HG02763 (cell line): Measurements from ENCODE around the gene DOC2A.

Source experiments
- ATAC-seq: cut with Tn5 transposase; IDR thresholded peaks from one replicate; pipeline ENCODE4 v1.9.1; 2021; ENCODE audit warnings: mild to moderate bottlenecking, moderate library complexity; ENCODE audit not compliant: unreplicated experiment

The DOC2A gene

DNA sequence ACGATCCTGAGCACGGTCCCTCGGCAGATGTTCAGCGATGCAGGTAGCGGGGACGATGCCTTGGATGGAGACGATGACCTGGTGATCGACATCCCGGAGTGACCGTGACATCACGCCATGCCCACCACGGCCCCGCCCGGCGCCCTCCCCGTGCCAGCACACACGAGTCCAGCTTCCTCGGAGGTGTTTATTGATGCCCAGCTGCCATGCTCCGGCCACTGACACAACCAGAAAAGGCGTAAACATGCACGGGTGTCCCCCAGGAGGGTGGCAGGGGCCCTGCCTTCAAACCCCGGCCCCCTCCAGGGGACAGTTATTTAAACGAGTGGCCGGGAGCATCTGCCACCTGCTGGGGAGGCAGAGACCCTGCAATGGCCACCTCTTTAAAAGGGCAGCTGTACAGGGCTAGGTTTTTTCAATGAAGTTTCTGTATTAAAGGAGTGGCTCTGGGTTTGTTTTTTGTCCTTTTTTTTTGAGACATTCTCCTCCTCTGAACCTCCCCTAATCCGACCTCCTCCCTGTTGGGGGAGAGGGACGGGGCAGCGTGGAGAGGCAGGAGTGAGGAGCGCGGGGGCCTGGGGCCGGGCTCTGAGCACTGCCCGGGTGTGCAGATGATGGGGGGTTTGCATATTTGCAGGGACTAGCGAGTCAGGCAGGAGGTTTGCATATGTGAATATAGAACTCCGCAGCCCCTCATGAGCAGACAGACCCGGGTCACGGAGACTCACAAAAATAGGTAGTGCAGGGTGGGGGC, 5.3 kb downstream of the DOC2A start:
- ATAC-seq, result no peak

DNA sequence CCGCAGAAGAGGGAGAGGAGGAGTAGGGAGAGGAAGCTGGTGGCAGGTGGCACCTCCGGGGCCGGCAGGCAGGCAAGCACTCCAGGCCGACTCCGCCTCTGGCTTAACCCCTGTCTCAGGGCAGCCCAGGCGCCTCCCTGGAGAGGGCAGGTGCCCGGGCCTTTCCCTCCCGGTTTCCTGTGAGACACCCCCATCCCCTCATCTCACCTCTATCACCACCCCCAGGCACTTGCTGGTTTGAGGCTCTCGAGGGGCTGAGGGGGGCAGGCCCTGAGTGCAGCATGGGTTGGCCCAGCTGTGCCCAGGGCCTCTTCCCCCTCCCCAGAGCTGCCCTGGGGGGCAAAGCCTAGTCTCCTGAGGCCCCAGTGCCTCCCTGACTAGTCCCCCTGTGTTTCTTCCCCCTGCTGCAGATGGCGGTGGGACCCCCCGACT, 6.0 kb downstream of the DOC2A start:
- ATAC-seq, result no peak

DNA sequence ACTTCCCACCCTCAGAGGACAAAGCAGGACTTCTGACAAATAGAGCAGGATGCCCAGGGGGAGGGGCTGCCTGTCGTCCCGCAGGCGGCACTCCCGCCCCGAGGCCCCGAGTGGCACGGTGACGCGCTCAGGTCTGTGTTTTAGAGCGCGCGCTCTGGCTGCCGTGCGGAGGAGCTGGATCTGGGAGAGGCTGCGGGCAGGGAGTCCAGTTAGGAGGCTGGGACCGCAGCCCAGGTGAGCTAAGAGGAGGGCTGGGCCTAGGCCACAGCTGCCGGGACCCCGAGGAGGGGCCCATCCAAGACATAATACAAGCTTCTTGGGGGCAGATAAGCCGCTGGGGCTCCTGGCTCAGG, 6.4 kb downstream of the DOC2A start:
- no peak for ATAC-seq

DNA sequence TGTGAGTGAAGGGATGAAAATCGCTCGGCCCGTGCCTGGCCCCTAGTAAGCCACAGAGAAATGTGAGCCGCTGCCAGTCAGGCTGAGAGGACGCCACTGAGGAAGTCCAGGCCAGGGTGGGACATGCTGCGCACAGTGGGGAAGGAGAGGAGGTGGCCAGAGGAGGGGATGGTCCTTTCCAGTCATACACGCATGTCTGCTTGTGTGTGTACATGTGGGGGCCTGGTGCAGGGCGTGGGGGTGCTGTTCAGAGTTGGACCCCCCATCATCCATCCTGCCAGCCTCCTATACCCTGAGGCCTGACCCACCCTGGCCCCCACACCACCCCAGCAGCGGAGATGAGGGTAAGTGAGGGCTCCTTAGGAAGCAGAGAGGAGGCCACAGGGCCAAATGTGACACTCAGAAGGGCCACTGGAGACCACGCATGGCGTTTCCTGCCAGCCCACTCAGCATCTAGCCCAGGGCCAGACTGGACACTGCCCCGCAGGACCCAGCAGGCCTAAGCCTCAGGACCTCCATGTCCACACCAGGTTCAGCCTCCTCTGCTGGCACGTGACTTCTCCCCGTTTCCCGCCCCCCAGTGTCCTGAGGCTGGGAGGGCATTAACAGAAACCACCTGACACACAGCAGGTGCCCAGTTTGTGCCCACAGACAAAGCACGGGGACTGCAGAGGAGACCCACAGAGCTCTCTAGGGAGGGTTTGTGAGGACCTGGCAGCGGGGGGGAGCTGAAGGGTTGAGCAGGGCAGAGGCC, 7.0 kb downstream of the DOC2A start:
- no peak for ATAC-seq

DNA sequence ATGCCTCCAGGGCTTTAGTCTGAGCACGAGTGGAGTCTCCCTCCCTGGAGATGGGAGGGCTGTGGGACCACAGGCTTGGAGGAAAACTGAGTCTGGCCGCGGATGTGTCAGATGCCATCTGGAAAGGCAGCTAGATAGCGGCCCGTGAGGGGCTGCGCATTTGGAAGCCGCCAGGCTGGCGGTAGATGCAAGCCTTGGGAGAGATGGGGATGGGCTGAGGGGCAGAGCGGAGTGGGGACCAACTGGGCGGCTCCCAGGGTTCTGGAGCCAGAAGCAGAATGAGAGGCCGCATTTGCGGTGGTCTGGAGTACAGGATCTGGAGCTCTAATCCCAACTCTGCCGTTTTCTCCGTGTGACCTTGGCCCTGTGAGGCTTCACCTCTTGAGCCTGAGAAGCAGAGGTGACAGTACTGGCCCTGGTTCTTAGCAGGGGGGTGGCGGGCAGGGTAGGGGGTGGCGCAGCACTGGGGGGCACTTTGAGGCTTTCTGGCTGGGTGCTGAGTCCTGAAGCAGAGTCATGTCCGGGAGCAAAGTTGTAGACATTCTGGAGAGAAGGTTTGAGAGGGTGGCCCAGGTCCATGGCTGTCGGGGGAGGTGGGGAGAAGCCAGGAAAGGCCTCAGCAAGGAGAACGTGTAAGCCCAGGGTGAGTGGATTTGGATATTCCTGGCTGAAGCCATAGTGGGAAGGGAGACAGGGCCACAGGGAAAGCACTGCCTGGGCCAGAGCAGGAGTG, 8.0 kb downstream of the DOC2A start:
- no peak for ATAC-seq

DNA sequence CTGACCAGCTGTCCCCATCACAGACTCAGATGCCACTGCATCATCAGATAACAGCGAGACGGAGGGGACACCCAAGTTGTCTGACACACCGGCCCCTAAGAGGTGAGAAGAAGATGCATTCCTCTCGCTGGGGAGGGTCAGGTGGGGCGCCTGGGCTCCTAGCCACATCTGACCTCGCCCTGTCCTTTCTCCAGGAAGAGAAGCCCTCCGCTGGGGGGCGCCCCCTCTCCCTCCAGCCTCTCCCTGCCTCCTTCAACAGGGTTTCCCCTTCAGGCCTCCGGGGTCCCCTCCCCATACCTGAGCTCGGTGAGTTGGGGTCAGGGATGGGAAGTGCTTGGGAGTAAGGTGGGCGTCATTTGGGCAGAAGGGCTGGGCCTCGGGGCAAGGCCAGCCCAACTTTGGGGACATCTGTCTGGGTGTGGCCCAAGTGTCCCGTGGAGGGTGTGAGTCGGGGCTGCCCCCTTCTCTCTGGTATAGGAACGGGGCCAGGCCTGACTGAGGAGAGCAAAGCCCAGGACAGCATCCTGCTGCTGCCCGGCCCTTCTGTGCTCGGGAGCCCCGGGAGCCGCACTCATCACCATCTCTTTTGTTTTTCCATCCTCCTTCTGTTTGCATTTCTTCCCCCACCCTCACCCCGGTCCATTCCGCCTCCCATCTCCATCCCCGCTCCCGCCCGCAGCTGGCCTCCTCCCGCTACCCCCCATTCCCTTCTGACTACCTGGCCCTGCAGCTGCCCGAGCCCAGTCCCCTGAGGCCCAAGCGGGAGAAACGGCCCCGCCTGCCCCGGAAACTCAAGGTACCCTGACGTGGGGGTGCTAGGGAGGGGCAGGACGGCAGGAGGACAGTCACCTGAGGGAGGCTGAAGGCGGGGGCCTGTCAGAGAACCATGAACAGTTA, 9.8 kb downstream of the DOC2A start:
- no peak for ATAC-seq

DNA sequence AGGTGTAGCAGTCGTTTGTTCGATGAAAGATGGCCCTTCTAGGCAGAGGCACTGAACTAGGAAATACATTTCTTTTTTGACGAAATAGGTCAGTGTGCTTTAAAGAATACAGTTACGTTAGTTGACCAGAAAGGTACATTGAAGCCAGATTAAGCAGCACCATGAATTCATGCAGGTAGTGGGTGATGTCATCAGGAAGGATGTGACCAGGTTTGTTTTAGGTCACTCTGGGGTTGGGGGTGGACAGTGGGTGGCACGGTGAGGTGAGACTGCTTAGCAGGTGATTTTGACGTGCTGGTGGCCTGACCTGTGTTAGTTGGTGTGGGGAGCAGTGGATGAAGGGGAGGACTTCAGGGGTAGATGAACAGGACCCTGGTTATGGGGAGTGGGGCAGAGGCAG, 11.2 kb downstream of the DOC2A start:
- ATAC-seq, result no peak

DNA sequence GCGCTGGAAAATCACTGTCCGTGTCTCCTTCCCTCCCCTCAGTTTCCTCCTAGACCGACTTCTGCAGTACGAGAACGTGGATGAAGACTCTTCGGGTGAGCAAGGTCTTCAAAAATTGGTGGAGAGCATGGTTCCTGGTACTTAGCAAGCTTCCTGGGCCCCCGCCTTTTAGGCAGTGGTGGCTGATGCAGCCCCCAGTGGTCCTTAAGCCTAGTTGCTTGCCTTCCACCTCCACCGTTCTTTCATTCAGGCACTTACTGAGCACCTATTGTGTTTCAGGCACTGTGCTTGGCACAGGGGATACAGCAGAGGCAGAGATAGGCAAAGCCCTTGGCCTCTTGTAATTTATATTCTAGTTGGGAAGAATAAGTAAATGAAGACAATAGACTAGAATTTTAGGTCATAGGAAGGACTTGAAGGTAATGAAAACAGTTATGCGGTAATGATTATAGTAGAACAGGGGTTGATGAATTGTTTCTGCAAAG, 14.0 kb downstream of the DOC2A start:
- ATAC-seq, result no peak

DNA sequence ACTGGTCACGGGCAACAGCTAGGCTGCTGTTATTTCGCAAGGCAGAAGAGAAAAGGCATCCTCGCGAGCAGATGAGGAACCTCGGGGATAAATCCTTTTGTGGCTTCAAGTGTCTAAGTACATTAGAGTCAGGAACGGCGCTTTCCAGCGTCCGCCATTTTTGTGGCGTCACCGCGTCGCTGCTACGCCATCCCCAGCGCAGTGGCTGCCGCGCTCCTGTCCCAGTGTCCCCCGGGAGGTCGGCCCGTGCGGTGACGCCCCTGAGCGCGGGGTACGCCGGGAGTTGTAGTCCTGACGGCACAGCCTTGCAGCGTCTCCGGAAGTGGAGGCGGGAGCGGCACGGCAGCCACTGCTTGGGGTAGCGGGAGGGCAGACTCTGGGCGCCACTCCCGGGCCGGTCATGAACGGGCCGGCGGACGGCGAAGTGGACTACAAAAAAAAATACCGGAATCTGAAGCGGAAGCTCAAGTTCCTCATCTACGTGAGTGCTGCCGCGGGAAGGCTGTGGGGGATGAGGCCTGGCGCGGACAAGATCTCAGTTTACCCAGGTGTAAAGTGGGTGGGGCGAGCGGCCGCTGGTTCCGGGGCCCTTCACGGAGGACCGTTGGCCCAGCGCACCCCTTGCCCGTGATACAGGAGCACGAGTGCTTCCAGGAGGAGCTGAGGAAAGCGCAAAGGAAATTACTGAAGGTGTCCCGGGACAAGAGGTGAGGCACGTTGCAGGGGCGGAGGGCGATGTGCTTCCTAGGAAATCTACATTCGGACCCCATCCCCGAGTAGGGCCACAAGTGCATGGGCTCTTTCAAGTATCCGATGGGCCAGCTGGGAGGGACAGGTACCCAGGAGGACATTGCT, 14.7 kb downstream of the DOC2A start, which contains the start of gene INO80E:
TSS of gene INO80E (plus strand) at position 331 of the 855 bp plus-strand sequence. CDS start at position 401, 70 bp downstream.
- ATAC-seq, result peak; percentile 94

DNA sequence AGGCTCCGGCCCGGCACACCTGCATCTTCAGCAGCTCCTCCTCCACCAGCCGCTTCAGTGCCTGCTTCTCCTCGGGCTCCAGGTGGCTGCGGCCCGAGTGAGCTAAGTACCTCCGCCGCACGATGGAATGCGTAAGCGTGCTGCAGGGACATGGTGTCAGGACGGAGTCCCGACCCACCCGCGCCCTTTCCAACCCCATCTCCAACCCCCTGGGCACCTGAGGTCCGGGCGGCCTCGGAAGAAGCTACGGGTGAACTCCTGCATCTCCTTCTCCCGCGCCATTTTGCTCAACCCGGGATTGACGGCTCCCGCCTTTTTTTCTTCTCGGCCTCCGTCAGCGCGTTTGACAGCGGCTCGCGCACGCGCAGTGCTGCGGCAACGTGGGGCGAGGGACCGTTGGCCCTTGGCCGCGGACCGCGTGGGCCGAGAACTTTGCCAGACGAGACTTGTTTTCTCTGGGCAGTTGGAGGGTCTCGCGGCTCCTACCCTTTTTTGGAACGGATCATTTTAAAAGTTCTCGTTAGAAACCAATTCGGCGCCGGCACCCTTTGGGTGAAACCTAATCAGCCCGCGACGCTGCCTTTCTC, 15.4 kb downstream of the DOC2A start, which contains the start of gene HIRIP3:
TSS of gene HIRIP3 (minus strand) at position 294 of the 587 bp plus-strand sequence. CDS start at position 282, 12 bp downstream.
- ATAC-seq, result peak; percentile 49

DNA sequence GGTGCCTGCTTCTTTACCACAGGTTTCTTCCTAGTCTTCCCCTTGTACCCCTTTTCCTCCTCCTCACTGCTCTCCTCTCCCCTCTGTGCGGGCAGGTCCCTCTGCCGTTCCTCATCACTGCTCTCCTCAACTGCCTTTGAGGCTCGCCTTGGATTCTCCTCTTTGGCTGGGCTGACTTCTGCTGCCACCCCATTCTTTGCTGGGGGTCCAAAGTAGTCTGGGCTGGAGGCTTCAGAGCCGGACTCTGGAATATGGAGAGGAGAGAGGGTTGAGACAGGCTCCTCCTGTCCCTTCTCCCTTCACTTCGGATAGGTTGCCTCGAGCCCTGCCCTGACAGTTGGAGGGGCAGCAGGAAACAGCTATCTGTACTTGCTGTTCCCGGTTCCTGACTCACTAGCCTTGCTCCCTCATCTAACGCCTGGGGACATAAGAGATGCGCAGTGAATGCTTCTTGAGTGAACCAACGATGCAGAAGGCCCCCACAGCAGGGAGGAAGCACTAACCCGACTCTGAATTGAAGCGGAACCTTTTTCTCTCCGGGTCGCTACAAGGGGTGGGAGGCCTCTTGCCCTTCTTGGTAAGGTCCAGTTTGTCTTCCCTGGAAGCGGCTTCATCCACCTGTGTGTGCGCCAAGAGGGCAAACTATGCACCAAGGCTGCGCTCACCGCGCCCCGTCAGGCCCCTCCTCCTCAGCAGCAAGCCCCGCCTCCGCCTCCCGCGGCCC, 16.1 kb downstream of the DOC2A start:
- peak; percentile 20 for ATAC-seq

DNA sequence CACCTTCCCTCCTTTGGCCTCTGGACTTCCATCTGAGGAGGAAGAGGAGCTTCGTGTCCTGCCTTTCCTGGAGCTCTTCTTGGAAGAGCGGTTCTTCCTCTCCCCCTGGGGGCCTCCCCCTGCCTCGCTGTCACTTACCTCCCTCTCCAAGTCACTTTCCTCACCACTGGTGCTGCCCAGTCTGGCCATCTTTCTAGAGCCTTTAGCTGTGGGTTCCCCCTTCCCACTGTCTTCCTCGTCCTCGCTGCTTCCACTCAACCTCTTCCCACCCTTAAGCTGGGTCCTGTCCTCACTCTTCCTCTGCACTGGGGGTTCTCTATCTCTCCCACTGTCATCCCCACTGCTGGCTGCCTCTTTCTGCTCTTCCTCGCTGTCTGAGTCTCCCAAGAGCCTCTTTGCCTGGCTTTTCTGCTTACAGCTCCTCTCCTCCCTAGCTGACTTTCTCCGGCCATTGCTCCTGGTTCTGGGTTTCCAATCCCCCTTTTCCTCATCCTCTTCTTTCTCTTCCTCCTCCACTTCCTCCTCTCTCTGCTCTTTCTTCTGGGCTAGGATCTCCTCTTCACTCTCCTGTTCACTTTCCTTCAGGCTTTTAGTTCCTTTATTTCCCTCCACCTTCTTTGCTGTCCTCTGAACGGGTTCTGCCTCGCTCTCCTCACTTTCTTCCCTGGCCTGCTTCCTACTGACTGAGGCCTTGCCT, 16.8 kb downstream of the DOC2A start:
- no peak for ATAC-seq

DNA sequence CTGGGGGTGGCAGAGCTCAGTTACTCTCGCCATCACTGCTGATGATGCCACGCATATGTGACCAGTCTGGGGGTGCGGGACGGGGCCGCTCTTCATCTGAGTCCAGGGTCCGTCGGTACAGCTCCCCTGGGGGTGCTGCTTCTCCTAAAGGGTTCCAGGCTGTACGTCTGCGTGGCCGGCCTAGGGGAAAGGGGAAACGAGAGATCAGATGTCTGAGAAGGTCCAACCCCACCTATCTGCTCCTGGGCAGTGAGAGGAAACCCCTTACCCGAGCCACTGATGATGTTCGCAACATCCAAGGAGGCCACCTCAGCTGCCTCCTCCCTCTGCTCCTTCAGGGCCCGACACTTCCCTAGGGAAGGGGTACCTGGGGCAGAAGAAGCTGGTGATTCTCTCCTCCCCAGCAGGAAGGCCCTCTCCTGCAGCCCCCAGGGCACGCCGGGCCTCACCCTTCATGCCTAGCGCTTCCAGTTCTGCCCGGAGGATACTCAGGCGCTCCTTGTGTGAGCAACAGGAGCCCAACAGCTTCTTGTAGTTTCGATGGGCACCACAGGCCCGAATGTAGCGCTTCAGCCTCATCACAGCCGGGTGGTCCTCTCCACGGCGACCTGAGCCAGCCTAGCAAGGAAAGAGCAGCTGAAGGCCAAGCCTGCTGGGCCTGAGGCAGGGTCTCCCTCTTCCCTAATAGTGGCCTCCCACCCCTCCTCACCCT, 17.5 kb downstream of the DOC2A start:
- ATAC-seq, result no peak

DNA sequence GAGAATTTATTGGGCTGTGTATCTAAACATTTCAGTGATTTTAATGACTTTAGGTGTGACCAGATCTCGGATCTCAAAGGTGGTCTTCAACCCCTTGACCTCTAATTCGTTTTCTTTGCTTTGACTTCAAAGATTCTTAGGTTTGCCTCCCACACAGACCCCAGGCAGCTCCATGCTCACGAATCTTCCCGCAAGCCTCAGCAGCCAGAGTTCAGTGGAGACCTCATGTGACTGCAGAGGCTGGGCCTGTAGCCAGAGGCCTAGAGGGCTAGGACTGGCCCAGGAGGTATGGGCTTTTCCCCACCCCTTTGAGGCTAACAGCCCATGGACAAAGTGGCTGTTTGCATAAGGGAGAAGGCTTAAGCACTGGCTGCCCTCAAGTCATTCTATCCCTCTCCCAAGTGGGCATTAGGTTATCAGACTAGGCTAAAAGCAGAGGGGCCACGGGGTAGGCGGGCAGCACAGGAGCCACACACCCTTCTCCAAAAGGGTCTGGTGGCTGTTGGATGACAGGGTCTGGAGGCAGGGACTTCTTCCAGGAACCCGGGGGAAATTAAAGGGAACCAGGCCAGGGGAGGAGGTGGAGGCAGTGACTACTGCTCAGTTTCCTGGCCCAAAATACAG, 18.4 kb downstream of the DOC2A start:
- ATAC-seq, result no peak

DNA sequence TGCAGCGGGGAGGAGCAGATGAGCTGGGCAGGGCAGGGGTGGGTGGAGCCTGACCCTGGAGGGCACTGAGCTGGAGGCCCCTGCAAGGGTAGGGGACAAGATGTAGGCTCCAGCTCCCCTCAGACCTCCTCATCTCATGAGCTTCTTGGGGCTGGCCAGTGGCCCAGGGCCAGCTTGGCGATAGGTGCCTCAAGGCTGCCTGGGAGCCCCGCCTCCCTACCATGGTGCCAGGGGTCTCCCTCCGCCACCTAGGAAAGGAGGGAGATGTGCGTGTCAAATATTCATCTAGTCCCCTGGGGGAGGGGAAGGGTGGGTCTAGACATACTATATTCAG, 19.3 kb downstream of the DOC2A start:
- ATAC-seq, result no peak

DNA sequence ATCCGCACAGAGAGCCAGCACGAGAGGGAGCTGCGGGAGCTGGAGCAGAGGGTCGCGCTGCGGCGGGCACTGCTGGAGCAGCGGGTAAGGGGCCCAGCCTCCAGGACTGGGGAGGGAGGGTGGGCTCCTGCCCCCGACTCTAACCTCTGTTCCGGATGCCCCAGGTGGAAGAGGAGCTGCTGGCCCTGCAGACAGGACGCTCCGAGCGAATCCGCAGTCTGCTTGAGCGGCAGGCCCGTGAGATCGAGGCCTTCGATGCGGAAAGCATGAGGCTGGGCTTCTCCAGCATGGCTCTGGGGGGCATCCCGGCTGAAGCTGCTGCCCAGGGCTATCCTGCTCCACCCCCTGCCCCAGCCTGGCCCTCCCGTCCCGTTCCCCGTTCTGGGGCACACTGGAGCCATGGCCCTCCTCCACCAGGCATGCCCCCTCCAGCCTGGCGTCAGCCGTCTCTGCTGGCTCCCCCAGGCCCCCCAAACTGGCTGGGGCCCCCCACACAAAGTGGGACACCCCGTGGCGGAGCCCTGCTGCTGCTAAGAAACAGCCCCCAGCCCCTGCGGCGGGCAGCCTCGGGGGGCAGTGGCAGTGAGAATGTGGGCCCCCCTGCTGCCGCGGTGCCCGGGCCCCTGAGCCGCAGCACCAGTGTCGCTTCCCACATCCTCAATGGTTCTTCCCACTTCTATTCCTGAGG, 19.8 kb downstream of the DOC2A start:
- ATAC-seq, result no peak
